OCI-LY7 (cell line): ENCODE data around the gene STARD3.

Source experiments
- EZH2phosphoT487 ChIP-seq: fragments of 200-600 bp; sonication (generic); IDR thresholded peaks from 2 replicates; pipeline ENCODE4 v1.6.1; 2018; ENCODE audit warnings: low read depth, borderline replicate concordance, mild to moderate bottlenecking, mixed run types, antibody characterized with exemption, low read length, moderate library complexity, mixed read lengths
- TF ChIP-seq, protein P1 (sequence below): fragments of 200-600 bp; sonication (generic); conservative IDR thresholded peaks from 2 replicates; pipeline ENCODE4 v1.5.1; 2014; ENCODE audit warnings: mild to moderate bottlenecking, antibody characterized with exemption, low read length, moderate library complexity, mixed read lengths

DNA sequence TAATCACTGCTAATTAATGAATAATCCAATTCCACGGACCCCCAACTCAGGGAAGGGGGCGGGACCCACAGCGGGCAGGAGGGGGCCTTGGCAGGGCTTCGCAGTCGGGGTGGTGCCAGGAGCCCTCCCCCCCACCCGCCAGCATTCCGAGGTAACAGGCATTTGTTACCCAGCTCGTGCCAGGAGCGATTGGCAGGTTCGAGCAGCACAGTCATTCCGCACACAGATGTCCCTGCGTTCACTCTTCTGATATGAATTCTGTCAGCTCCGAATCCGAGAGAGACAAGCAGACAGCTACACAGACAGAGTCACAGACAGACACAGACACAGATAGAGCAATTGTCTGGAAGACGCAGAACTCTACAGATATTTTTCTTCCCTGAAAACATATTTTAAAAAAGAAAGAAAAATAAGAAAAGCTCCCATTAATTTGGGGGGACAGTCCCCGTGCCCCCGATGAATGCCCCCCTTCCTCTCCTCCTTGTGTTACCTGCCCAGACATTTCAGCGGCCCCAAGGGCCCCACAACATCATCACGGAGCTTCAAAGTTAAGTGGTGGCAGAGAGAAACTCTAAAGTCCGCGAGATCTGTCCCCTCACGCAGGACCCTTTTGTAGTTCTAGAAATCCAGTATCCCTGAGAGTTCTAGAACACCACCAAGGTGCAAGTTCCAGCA lies 39.4 kb upstream of the STARD3 start:
- TF ChIP-seq, protein P1, sequence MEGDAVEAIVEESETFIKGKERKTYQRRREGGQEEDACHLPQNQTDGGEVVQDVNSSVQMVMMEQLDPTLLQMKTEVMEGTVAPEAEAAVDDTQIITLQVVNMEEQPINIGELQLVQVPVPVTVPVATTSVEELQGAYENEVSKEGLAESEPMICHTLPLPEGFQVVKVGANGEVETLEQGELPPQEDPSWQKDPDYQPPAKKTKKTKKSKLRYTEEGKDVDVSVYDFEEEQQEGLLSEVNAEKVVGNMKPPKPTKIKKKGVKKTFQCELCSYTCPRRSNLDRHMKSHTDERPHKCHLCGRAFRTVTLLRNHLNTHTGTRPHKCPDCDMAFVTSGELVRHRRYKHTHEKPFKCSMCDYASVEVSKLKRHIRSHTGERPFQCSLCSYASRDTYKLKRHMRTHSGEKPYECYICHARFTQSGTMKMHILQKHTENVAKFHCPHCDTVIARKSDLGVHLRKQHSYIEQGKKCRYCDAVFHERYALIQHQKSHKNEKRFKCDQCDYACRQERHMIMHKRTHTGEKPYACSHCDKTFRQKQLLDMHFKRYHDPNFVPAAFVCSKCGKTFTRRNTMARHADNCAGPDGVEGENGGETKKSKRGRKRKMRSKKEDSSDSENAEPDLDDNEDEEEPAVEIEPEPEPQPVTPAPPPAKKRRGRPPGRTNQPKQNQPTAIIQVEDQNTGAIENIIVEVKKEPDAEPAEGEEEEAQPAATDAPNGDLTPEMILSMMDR, result no peak
- TF ChIP-seq EZH2phosphoT487, result no peak
